PFSK-1 (cell line): ENCODE data around the gene G6PC1.

Source experiments
- POLR2AphosphoS5 ChIP-seq: IDR thresholded peaks from 2 replicates; pipeline ENCODE4 v1.6.1; 2012; ENCODE audit warnings: low read depth, mild to moderate bottlenecking, control low read depth, low read length, moderate library complexity
- SIN3A ChIP-seq: IDR thresholded peaks from 2 replicates; pipeline ENCODE4 v1.6.1; 2012; ENCODE audit warnings: mild to moderate bottlenecking, low read length, moderate library complexity, borderline replicate concordance; ENCODE audit not compliant: insufficient read depth
- TF ChIP-seq, protein P1 (sequence below), 2 experiments: IDR thresholded peaks; 2 replicates each; pipeline versions ENCODE4 v1.6.1 to v1.8.0; 2011 to 2012; ENCODE audit warnings: low read depth in 2 of 2, low read length in 2 of 2, control low read depth in 1 of 2, inconsistent platforms in 1 of 2, mild to moderate bottlenecking in 1 of 2, moderate library complexity in 1 of 2; ENCODE audit not compliant: insufficient read depth in 1 of 2

DNA sequence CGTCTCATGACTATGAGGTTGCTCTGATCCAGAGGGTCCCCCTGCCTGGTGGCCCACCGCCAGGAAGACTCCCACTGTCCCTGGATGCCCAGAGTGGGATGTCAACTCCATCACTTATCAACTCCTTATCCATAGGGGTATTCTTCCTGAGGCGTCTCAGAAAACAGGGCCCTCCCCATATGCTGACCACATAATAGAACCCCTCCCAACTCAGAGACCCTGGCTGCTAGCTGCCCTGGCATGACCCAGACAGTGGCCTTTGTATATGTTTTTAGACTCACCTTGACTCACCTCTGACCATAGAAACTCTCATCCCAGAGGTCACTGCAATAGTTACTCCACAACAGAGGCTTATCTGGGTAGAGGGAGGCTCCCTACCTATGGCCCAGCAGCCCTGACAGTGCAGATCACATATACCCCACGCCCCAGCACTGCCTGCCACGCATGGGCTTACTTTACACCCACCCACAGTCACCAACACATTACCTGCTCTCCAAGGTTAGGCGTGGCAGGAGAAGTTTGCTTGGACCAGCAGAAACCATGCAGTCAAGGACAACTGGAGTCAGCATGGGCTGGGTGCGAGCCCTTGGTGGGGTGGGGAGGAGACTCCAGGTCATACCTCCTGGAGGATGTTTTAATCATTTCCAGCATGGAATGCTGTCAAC is 2.3 kb upstream of the G6PC1 start:
- TF ChIP-seq POLR2AphosphoS5 (no peak), SIN3A (no peak)
- TF ChIP-seq, protein P1, sequence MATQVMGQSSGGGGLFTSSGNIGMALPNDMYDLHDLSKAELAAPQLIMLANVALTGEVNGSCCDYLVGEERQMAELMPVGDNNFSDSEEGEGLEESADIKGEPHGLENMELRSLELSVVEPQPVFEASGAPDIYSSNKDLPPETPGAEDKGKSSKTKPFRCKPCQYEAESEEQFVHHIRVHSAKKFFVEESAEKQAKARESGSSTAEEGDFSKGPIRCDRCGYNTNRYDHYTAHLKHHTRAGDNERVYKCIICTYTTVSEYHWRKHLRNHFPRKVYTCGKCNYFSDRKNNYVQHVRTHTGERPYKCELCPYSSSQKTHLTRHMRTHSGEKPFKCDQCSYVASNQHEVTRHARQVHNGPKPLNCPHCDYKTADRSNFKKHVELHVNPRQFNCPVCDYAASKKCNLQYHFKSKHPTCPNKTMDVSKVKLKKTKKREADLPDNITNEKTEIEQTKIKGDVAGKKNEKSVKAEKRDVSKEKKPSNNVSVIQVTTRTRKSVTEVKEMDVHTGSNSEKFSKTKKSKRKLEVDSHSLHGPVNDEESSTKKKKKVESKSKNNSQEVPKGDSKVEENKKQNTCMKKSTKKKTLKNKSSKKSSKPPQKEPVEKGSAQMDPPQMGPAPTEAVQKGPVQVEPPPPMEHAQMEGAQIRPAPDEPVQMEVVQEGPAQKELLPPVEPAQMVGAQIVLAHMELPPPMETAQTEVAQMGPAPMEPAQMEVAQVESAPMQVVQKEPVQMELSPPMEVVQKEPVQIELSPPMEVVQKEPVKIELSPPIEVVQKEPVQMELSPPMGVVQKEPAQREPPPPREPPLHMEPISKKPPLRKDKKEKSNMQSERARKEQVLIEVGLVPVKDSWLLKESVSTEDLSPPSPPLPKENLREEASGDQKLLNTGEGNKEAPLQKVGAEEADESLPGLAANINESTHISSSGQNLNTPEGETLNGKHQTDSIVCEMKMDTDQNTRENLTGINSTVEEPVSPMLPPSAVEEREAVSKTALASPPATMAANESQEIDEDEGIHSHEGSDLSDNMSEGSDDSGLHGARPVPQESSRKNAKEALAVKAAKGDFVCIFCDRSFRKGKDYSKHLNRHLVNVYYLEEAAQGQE (IDR thresholded peaks at IDR 0.05; ENCODE audit: insufficient read depth in 1 of 2, low read depth in 2 of 2, low read length in 2 of 2): no peak
